Stomach (tissue), 9 donors: ENCODE data around the gene UNC79. TPM values are rescaled to one million over a fixed set of nuclear protein-coding genes. Genes with fewer than 3 reads are reported as not detected.

Experiments used
- DNase-seq, 2 donors: peaks; one replicate each; pipeline versions ENCODE4 v3.0.0 to v3.0.0-alpha.2; 2013 to 2019
- H3K27ac ChIP-seq, 5 donors: fragments of 200-600 bp in 4 of 5; sonication (generic) in 4 of 5; one replicate each; pipeline ENCODE4 v1.5.1; 2013 to 2019; ENCODE audit warnings: mild to moderate bottlenecking in 1 of 5, moderate library complexity in 1 of 5
- H3K27me3 ChIP-seq, 3 donors: fragments of 200-600 bp; sonication (generic); one replicate each; pipeline ENCODE4 v1.5.1; 2017 to 2019; ENCODE audit warnings: mixed run types in 1 of 3
- H3K36me3 ChIP-seq, 4 donors: fragments of 200-600 bp; sonication (generic); 1 replicate in 3 of 4; 2 replicates in 1 of 4; pipeline ENCODE4 v1.5.1; 2016 to 2019
- H3K4me1 ChIP-seq, 4 donors: fragments of 200-600 bp; sonication (generic); one replicate each; pipeline ENCODE4 v1.5.1; 2016 to 2019
- H3K4me3 ChIP-seq, 4 donors: fragments of 200-600 bp; sonication (generic) in 3 of 4; one replicate each; pipeline ENCODE4 v1.5.1; 2016 to 2019; ENCODE audit warnings: mild to moderate bottlenecking in 1 of 4
- H3K9me3 ChIP-seq, 4 donors: fragments of 200-600 bp; sonication (generic); one replicate each; pipeline ENCODE4 v1.5.1; 2016 to 2019
- EP300 ChIP-seq: sonication (generic); formaldehyde crosslinking; IDR thresholded peaks from one replicate; pipeline ENCODE4 v1.6.1; 2017; ENCODE audit warnings: antibody characterized with exemption
- POLR2A ChIP-seq, 4 donors: fragments of 450-650 bp; IDR thresholded peaks; one replicate each; pipeline ENCODE4 v1.6.1; 2016; ENCODE audit warnings: antibody characterized with exemption in 4 of 4, control low read depth in 2 of 4, mild to moderate bottlenecking in 1 of 4, moderate library complexity in 1 of 4
- POLR2AphosphoS5 ChIP-seq, 3 donors: sonication (generic); formaldehyde crosslinking; IDR thresholded peaks; one replicate each; pipeline ENCODE4 v1.6.1; 2016; ENCODE audit warnings: antibody characterized with exemption in 3 of 3
- WGBS, 5 donors: extraction: QIAGEN DNeasy Blood & Tissue Kit in 3 of 5; methylation state at CpG; one replicate each; pipeline versions ENCODE4 v1.1.5 to v1.1.7; 2013 to 2018; 5-methylcytosine and 5-hydroxymethylcytosine counted together
- intact Hi-C: fragments of 100-400 bp; cut with DNase I; formaldehyde crosslinking; loops from one replicate; pipeline ENCODE4 v1.15.1; 2023; ENCODE audit warnings: low total_unique reads
- polyA plus RNA-seq, 3 donors: library from polyadenylated mRNA; stranded (reverse); fragments of 200-250 nt; gene quantifications; one replicate each; pipeline ENCODE4 v1.2.3, GENCODE V29; 2013
- total RNA-seq, 5 donors: library from RNA; depleted of rRNA; stranded (reverse); fragments of >200 nt; gene quantifications; one replicate each; pipeline versions ENCODE4 v1.1.0 to v1.2.3, GENCODE V29; 2014 to 2016
- TF ChIP-seq, protein P1 (sequence below), 7 experiments: fragments of 450-650 bp in 4 of 7; fragments of 200-600 bp in 3 of 7; sonication (generic) in 3 of 7; IDR thresholded peaks; one replicate each; pipeline ENCODE4 v1.5.1; 2016 to 2019; ENCODE audit warnings: antibody characterized with exemption in 7 of 7, control low read depth in 2 of 7, mild to moderate bottlenecking in 1 of 7
- donor health status: healthy with polysubstance abuse.
- donor health status: Bipolar disorder and iron deficiency.
- donor health status: healthy.

UNC79 gene
- total and polyA plus RNA-seq, 8 donors: under 0.01 to 1.9 (median 0.35) TPM; not detected in 2

DNA sequence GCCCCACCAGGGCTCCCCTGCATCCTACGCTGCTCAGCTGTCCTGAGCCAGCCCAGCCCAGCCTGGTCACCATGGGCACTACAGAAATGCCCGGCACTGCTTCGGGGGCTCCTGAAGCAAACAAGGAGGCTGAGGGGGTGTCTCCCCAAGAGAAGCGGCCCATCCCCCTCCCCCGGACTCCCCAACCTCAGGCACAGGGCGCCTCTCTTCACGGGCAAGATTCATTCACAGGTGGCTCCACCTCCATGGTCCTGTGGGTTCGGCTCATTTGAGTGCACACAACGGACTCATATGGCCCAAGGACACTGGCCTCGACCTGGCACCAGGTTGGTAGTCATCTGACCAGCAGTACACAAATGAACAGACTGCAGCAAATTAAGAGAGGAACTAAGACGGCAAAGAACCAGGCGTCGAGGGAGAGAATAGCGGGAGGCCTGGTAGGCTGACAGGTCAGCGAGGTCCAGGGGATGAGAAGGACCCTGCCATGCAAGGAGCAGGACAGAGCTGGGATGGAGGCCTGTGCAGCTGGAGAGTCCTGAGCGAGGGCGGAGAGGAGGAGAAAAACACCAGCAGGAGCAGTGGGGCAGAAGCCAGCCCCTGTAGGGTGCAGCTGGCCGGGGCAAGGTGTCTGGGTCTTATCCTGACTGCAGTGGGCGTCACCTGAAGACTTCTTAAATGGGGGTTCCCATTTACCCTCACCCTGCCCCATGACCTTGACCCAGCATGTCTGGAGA lies 297.3 kb downstream of the UNC79 start:
- intact Hi-C loops: no loop called here
- no peaks in the 10 kb centered on the region for H3K27me3 ChIP-seq
- H3K27ac ChIP-seq: no peak overlapping the region
- TF ChIP-seq EP300: no peak
- TF ChIP-seq POLR2AphosphoS5 (IDR thresholded peaks at IDR 0.05): no peak
- TF ChIP-seq POLR2A (IDR thresholded peaks at IDR 0.05): no peak
- TF ChIP-seq, protein P1, sequence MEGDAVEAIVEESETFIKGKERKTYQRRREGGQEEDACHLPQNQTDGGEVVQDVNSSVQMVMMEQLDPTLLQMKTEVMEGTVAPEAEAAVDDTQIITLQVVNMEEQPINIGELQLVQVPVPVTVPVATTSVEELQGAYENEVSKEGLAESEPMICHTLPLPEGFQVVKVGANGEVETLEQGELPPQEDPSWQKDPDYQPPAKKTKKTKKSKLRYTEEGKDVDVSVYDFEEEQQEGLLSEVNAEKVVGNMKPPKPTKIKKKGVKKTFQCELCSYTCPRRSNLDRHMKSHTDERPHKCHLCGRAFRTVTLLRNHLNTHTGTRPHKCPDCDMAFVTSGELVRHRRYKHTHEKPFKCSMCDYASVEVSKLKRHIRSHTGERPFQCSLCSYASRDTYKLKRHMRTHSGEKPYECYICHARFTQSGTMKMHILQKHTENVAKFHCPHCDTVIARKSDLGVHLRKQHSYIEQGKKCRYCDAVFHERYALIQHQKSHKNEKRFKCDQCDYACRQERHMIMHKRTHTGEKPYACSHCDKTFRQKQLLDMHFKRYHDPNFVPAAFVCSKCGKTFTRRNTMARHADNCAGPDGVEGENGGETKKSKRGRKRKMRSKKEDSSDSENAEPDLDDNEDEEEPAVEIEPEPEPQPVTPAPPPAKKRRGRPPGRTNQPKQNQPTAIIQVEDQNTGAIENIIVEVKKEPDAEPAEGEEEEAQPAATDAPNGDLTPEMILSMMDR (IDR thresholded peaks at IDR 0.05): no peak
- H3K9me3 ChIP-seq: no peaks in the 10 kb centered on the region
- H3K36me3 ChIP-seq: peaks cover 0 to 38% (median 4%) of the 10 kb centered on the region in 4 donors
- H3K4me3 ChIP-seq: no peak overlapping the region
- H3K4me1 ChIP-seq: peaks cover 0 to 9% (median 1%) of the 10 kb centered on the region in 4 donors
- 90 to 93% (median 93%) methylated on average over 16 to 19 of the region's 19 CpGs for WGBS, 5 donors
- DNase-seq: no peak

DNA sequence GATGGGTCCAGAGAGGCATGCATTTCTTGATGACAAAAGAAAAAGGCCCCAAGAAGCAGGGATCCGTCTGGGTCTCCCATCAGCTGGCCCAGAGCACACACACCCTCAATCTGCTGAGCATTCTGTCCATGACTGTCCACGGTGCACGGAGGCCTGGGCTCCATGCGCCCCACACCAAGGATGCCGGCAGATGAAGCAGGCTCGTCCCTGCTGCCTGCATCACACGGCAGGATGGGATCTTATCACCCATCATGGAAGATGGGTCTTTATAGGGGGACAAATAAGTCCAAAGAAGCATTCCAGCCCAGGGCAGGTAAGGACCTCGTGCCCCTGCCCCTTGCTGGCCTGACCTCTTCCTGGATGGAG lies 297.9 kb downstream of the UNC79 start:
- H3K36me3 ChIP-seq: peaks cover 0 to 38% (median 4%) of the 10 kb centered on the region in 4 donors
- H3K4me3 ChIP-seq: no peak overlapping the region
- no peak for DNase-seq
- no peaks in the 10 kb centered on the region for H3K27me3 ChIP-seq
- intact Hi-C loops: no loop called here
- TF ChIP-seq EP300 (no peak), POLR2AphosphoS5 (IDR thresholded peaks at IDR 0.05) (no peak), POLR2A (IDR thresholded peaks at IDR 0.05) (no peak)
- TF ChIP-seq, protein P1 (IDR thresholded peaks at IDR 0.05): no peak
- peaks cover 0 to 14% (median 4%) of the 10 kb centered on the region in 4 donors for H3K4me1 ChIP-seq
- WGBS, 5 donors: 88 to 94% (median 91%) methylated on average over 4 to 8 of the region's 8 CpGs
- H3K27ac ChIP-seq: no peak overlapping the region
- H3K9me3 ChIP-seq: no peaks in the 10 kb centered on the region

DNA sequence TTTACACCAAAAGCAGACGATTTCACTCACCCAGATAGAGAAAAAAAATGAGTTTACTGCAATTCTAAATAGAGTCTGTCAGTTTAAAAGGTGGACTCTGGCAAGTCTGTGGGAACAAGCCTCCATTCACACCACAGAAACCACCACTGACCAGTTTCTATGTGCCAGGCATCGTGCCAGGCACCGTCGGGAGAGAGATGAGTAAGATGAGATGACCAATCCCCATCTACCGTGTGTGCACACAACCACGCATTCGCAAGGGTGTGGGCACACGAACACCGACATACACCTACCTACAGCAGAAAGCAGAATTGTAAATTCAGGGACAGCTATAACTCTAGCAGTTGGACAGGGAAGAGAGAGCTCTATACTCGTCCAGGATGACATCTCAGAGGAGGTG lies 299.3 kb downstream of the UNC79 start:
- Histone ChIP-seq H3K4me1 (peaks cover 0 to 9% (median 5%) of the 10 kb centered on the region in 4 donors), H3K4me3 (no peak overlapping the region), H3K9me3 (no peaks in the 10 kb centered on the region), H3K27ac (no peak overlapping the region), H3K36me3 (peaks cover 0 to 36% (median 4%) of the 10 kb centered on the region in 4 donors), H3K27me3 (no peaks in the 10 kb centered on the region)
- intact Hi-C loops: no loop called here
- DNase-seq: no peak
- WGBS, 5 donors: 77 to 83% (median 82%) methylated on average over 10 of the region's 10 CpGs
- TF ChIP-seq, protein P1 (IDR thresholded peaks at IDR 0.05): no peak
- TF ChIP-seq EP300: no peak

DNA sequence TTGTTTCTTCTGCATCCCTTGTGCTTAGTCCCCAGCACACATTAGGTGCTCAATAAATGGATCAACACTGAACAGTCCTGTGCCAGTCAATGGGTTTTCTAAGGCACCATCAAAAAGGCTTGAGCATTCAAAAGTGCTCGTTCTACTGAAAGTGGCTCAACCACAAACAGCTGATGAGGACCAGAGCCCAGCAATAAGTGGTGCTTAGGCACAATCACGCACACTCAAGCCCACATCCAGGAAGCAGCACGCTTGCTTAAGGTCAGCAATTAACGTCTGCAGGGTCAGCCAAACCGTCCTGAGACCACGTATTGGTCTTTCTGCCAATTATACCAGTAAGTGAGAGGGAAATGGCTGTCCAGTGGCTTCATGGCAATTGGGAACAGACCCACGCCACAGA lies 301.0 kb downstream of the UNC79 start:
- Histone ChIP-seq H3K4me3 (no peak overlapping the region), H3K27me3 (no peaks in the 10 kb centered on the region), H3K9me3 (no peaks in the 10 kb centered on the region), H3K4me1 (peaks cover 0 to 9% (median 4%) of the 10 kb centered on the region in 4 donors), H3K36me3 (peaks cover 0 to 29% (median 8%) of the 10 kb centered on the region in 4 donors), H3K27ac (no peak overlapping the region)
- DNase-seq: no peak
- TF ChIP-seq, protein P1 (IDR thresholded peaks at IDR 0.05): no peak
- TF ChIP-seq EP300: no peak
- TF ChIP-seq POLR2AphosphoS5 (IDR thresholded peaks at IDR 0.05): no peak
- WGBS, 5 donors: 45 to 64% (median 55%) methylated on average over 6 to 7 of the region's 7 CpGs
- intact Hi-C loops: no loop called here
